Type B pancreatic cell (in vitro differentiated cells): ENCODE results near the gene BMP7. TPM values are rescaled to one million over a fixed set of nuclear protein-coding genes. Genes with fewer than 3 reads are reported as not detected.

Source experiments
- DNase-seq: peaks from one replicate; pipeline ENCODE4 v3.0.0; 2021; ENCODE audit warnings: mixed read lengths; ENCODE audit not compliant: unreplicated experiment; ENCODE audit errors: extremely low spot score
- H3K27ac Mint-ChIP-seq: 2 replicates; pipeline ENCODE4 v1.8.0; 2021; ENCODE audit warnings: mild to moderate bottlenecking, mixed read lengths
- H3K27me3 Mint-ChIP-seq: 2 replicates; pipeline ENCODE4 v1.8.0; 2021; ENCODE audit warnings: mixed read lengths
- H3K36me3 Mint-ChIP-seq: 2 replicates; pipeline ENCODE4 v1.8.0; 2021; ENCODE audit warnings: mixed read lengths
- H3K4me1 Mint-ChIP-seq: one replicate; pipeline ENCODE4 v1.8.0; 2021; ENCODE audit warnings: mixed read lengths; ENCODE audit not compliant: unreplicated experiment
- H3K4me3 Mint-ChIP-seq: 2 replicates; pipeline ENCODE4 v1.8.0; 2021; ENCODE audit warnings: mild to moderate bottlenecking, mixed read lengths
- H3K9me3 Mint-ChIP-seq: 2 replicates; pipeline ENCODE4 v1.8.0; 2021; ENCODE audit warnings: mixed read lengths
- CTCF ChIP-seq: fragments of 200-600 bp; sonication (generic); conservative IDR thresholded peaks from 2 replicates; pipeline ENCODE4 v1.5.0; 2021; ENCODE audit warnings: antibody characterized with exemption, mild to moderate bottlenecking
- total RNA-seq: library from RNA; stranded (reverse); gene quantifications from 2 replicates; pipeline ENCODE4 v1.2.1, GENCODE V29; 2021; ENCODE audit warnings: low replicate concordance

BMP7 gene
- total RNA-seq, 1 donor from 2014 or later = 115 TPM

- Mint-ChIP-seq H3K36me3 (peaks cover 20% of the 10 kb centered on the region), H3K27me3 (no peaks in the 10 kb centered on the region), H3K9me3 (peaks cover 3% of the 10 kb centered on the region), H3K27ac (peak overlapping the region; percentile 53), H3K4me3 (no peak overlapping the region), H3K4me1 (peaks cover 11% of the 10 kb centered on the region)
- no peak for DNase-seq
- no peak for TF ChIP-seq CTCF
These were observed 86.1 kb downstream of the BMP7 start for GRCh38 chr20:57180387-57180786.

DNA sequence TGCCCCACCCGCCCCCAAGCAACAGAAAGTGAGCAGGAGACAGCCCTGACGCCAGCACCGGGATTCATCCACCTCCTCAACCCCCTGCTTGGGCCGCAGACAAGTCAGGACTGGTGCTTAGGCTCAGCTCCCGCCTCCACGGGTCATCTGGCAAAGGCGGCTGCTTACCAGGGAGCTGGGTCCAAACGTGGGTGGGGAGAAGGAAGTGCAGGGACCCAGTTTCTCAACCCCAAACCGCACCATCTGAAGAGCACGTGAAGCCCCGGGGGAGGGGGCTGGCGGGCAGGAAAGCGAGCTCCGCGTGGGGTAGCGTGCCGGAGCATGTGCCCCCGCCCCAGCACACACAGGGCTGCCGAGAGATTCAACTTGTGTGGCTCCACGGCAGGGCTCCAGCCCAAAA is 87.2 kb downstream of the BMP7 start:
- DNase-seq = no peak
- Mint-ChIP-seq H3K36me3 (peaks cover 18% of the 10 kb centered on the region), H3K4me1 (peaks cover 11% of the 10 kb centered on the region), H3K4me3 (no peak overlapping the region), H3K9me3 (no peaks in the 10 kb centered on the region), H3K27me3 (no peaks in the 10 kb centered on the region), H3K27ac (no peak overlapping the region)
- TF ChIP-seq CTCF = no peak

- peak overlapping the region; percentile 66 for H3K27ac Mint-ChIP-seq
- H3K27me3 Mint-ChIP-seq = no peaks in the 10 kb centered on the region
- peaks cover 8% of the 10 kb centered on the region for H3K4me1 Mint-ChIP-seq
- TF ChIP-seq CTCF = no peak
- no peak overlapping the region for H3K4me3 Mint-ChIP-seq
- no peak for DNase-seq
- H3K36me3 Mint-ChIP-seq = peaks cover 12% of the 10 kb centered on the region
- H3K9me3 Mint-ChIP-seq = no peaks in the 10 kb centered on the region
These were observed 87.8 kb downstream of the BMP7 start for GRCh38 chr20:57178582-57179111.

- DNase-seq = no peak
- H3K27ac Mint-ChIP-seq = peak overlapping the region; percentile 65
- no peaks in the 10 kb centered on the region for H3K27me3 Mint-ChIP-seq
- no peak for TF ChIP-seq CTCF
- H3K9me3 Mint-ChIP-seq = no peaks in the 10 kb centered on the region
- peaks cover 8% of the 10 kb centered on the region for H3K4me1 Mint-ChIP-seq
- no peak overlapping the region for H3K4me3 Mint-ChIP-seq
- peaks cover 15% of the 10 kb centered on the region for H3K36me3 Mint-ChIP-seq
These were observed 88.7 kb downstream of the BMP7 start for GRCh38 chr20:57177636-57178280.

DNA sequence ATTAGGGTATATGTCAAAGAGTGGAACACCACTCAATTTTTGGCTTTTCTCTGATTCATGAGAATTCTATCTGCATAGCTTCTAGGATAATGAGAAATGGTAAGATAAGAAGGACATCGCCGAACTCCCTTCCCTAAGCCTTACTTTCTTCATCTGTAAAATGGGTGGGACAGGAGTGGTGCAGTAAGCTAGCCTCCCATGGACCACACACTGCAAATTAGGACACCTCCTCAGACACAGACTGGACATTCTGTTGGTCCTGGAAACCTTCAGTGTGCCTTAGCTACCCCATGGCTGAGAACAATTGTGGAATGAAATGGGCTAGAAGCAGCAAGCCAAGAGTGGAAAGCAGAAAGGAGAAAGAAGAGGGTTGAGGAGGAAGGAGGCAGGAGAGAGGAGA is 89.6 kb downstream of the BMP7 start:
- TF ChIP-seq CTCF = no peak
- no peaks in the 10 kb centered on the region for H3K27me3 Mint-ChIP-seq
- H3K9me3 Mint-ChIP-seq = no peaks in the 10 kb centered on the region
- peak overlapping the region; percentile 53 for H3K27ac Mint-ChIP-seq
- peaks cover 8% of the 10 kb centered on the region for H3K4me1 Mint-ChIP-seq
- DNase-seq = no peak
- H3K36me3 Mint-ChIP-seq = peaks cover 24% of the 10 kb centered on the region
- H3K4me3 Mint-ChIP-seq = no peak overlapping the region
